Hepatocyte (in vitro differentiated cells): ENCODE measurements around the gene SRMS. TPM values are rescaled to one million over a fixed set of nuclear protein-coding genes. Genes with fewer than 3 reads are reported as not detected.

ENCODE experiments used
- DNase-seq: peaks from one replicate; pipeline ENCODE4 v3.0.0-alpha.2; 2016; ENCODE audit warnings: low spot score
- H2AFZ ChIP-seq: fragments of 200-600 bp; sonication (generic); 2 replicates; pipeline ENCODE4 v1.6.0; 2016; ENCODE audit warnings: antibody characterized with exemption, mild to moderate bottlenecking
- H3K27ac ChIP-seq: fragments of 200-600 bp; sonication (generic); 2 replicates; pipeline ENCODE4 v1.5.1; 2016; ENCODE audit warnings: mild to moderate bottlenecking
- H3K27me3 ChIP-seq: fragments of 200-600 bp; sonication (generic); 2 replicates; pipeline ENCODE4 v1.6.1; 2016
- H3K36me3 ChIP-seq: fragments of 200-600 bp; sonication (generic); replicated peaks from 2 replicates; pipeline ENCODE4 v1.5.1; 2016; ENCODE audit warnings: low read depth; ENCODE audit not compliant: insufficient read depth
- H3K4me1 ChIP-seq: fragments of 200-600 bp; sonication (generic); 2 replicates; pipeline ENCODE4 v1.5.1; 2016; ENCODE audit warnings: mild to moderate bottlenecking, moderate library complexity; ENCODE audit not compliant: insufficient read depth
- H3K4me2 ChIP-seq: fragments of 200-600 bp; sonication (generic); 2 replicates; pipeline ENCODE4 v1.6.0; 2016
- H3K4me3 ChIP-seq: fragments of 200-600 bp; sonication (generic); 2 replicates; pipeline ENCODE4 v1.5.1; 2016; ENCODE audit warnings: mild to moderate bottlenecking
- H3K79me2 ChIP-seq: fragments of 200-600 bp; sonication (generic); 2 replicates; pipeline ENCODE4 v1.6.0; 2017; ENCODE audit warnings: mild to moderate bottlenecking
- H3K9me2 ChIP-seq: fragments of 200-600 bp; sonication (generic); replicated peaks from 2 replicates; pipeline ENCODE4 v1.6.0; 2017; ENCODE audit warnings: mild to moderate bottlenecking; ENCODE audit not compliant: insufficient read depth
- H3K9me3 ChIP-seq: fragments of 200-600 bp; sonication (generic); 2 replicates; pipeline ENCODE4 v1.5.1; 2016; ENCODE audit warnings: low read depth, mild to moderate bottlenecking
- H4K20me1 ChIP-seq: fragments of 200-600 bp; sonication (generic); 2 replicates; pipeline ENCODE4 v1.6.0; 2016; ENCODE audit warnings: mild to moderate bottlenecking; ENCODE audit not compliant: insufficient read depth, poor library complexity, severe bottlenecking
- CTCF ChIP-seq: fragments of 200-600 bp; sonication (generic); IDR thresholded peaks from 2 replicates; pipeline ENCODE4 v1.5.1; 2016; ENCODE audit warnings: antibody characterized with exemption, mild to moderate bottlenecking; ENCODE audit not compliant: poor library complexity
- EZH2 ChIP-seq: fragments of 200-600 bp; sonication (generic); IDR thresholded peaks from 2 replicates; pipeline ENCODE4 v1.6.1; 2016; ENCODE audit warnings: antibody characterized with exemption, mild to moderate bottlenecking, borderline replicate concordance
- EZH2phosphoT487 ChIP-seq: fragments of 200-600 bp; sonication (generic); IDR thresholded peaks from one replicate; pipeline ENCODE4 v1.6.1; 2018; ENCODE audit warnings: antibody characterized with exemption, mild to moderate bottlenecking, low read depth, moderate library complexity; ENCODE audit not compliant: unreplicated experiment, severe bottlenecking
- WGBS: methylation state at CpG from one replicate; pipeline ENCODE4 v1.1.6; 2016; ENCODE audit warnings: low lambda C conversion rate; ENCODE audit errors: missing lambda C conversion rate; 5-methylcytosine and 5-hydroxymethylcytosine counted together
- polyA plus RNA-seq: library from polyadenylated mRNA; unstranded; fragments of >200 nt; fragmentation: Nextera tagmentation; extraction: Ambion mirVana; gene quantifications from 2 replicates; pipeline ENCODE4 v1.2.1, GENCODE V29; 2016
- total RNA-seq: library from RNA; depleted of rRNA; stranded (reverse); fragments of >200 nt; gene quantifications from 2 replicates; pipeline ENCODE4 v1.2.3, GENCODE V29; 2014

SRMS gene
- total and polyA plus RNA-seq, 2 experiments from 2014 or later: not detected

DNA sequence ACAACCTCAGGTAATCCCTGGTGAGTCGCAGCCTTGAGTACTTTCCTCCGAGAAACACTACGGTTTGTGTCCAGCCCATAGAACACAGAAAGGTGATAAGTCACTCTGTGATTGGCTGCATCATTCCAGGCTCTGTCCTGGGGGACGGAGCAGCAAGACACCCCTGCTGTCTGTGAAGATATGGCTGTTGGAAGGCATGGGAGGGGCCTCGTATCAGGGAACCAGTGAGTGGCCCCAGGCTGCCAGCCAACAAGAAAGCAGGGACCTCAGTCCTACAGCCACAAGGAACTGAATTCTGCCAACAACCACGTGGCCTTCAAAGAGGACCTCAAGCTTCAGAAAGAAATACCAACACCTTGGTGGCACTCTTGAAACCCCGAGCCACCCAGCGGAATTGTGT lies 42.3 kb downstream of the SRMS start:
- TF ChIP-seq EZH2 (no peak), EZH2phosphoT487 (no peak), CTCF (no peak)
- no peaks in the 10 kb centered on the region for H3K4me1 ChIP-seq
- H3K27ac ChIP-seq: no peak overlapping the region
- no peaks in the 10 kb centered on the region for H3K79me2 ChIP-seq
- H2AFZ ChIP-seq: no peak overlapping the region
- H3K4me3 ChIP-seq: no peak overlapping the region
- H3K27me3 ChIP-seq: peaks cover 5% of the 10 kb centered on the region
- no peaks in the 10 kb centered on the region for H4K20me1 ChIP-seq
- H3K9me2 ChIP-seq: no peaks in the 10 kb centered on the region
- H3K36me3 ChIP-seq: no peaks in the 10 kb centered on the region
- WGBS: 82% methylated on average over 8 of the region's 8 CpGs
- no peak for DNase-seq
- H3K9me3 ChIP-seq: no peaks in the 10 kb centered on the region
- H3K4me2 ChIP-seq: no peak overlapping the region

DNA sequence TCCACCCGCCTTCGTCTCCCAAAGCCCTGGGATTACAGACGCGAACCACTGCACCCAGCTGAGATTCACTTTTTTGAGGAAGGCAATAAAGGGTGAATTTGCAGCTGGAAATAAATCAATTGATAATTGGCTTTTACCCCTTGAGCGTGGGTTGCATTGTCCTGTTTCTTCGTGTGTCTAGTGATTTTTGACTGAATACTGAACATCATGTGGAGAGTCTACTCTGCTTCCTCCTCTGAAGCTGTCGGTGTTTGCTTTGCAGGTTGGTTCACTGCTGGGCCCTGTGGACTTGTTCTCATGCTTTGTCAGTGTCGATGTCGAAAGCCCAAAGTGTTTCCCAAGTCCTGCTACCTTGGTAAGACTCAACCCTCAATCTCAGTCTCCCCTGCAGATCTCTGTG lies 42.9 kb downstream of the SRMS start:
- Histone ChIP-seq H3K27me3 (peaks cover 12% of the 10 kb centered on the region), H3K9me2 (no peaks in the 10 kb centered on the region)
- no peak for TF ChIP-seq EZH2phosphoT487
- no peak for TF ChIP-seq EZH2
- TF ChIP-seq CTCF: no peak

GRCh38 chr20:63503524-63503923 lies 44.0 kb downstream of the SRMS start:
- Histone ChIP-seq H3K4me3 (no peak overlapping the region), H3K4me1 (peaks cover 1% of the 10 kb centered on the region), H4K20me1 (no peaks in the 10 kb centered on the region), H2AFZ (no peak overlapping the region), H3K79me2 (no peaks in the 10 kb centered on the region), H3K9me3 (no peaks in the 10 kb centered on the region), H3K36me3 (no peaks in the 10 kb centered on the region), H3K27ac (no peak overlapping the region), H3K27me3 (peaks cover 16% of the 10 kb centered on the region), H3K4me2 (no peak overlapping the region), H3K9me2 (no peaks in the 10 kb centered on the region)
- whole genome bisulfite sequencing: 70% methylated on average over 7 of the region's 7 CpGs
- no peak for TF ChIP-seq EZH2phosphoT487
- TF ChIP-seq EZH2: no peak
- no peak for TF ChIP-seq CTCF
- no peak for DNase-seq

More for the DNA sequence above, 42.9 kb downstream of the SRMS start:
- Histone ChIP-seq H3K4me2 (no peak overlapping the region), H2AFZ (no peak overlapping the region), H3K36me3 (no peaks in the 10 kb centered on the region), H3K27ac (no peak overlapping the region), H3K9me3 (no peaks in the 10 kb centered on the region), H3K4me1 (no peaks in the 10 kb centered on the region), H4K20me1 (no peaks in the 10 kb centered on the region), H3K4me3 (no peak overlapping the region), H3K79me2 (no peaks in the 10 kb centered on the region)
- 93% methylated on average over 9 of the region's 9 CpGs for WGBS
- DNase-seq: no peak

DNA sequence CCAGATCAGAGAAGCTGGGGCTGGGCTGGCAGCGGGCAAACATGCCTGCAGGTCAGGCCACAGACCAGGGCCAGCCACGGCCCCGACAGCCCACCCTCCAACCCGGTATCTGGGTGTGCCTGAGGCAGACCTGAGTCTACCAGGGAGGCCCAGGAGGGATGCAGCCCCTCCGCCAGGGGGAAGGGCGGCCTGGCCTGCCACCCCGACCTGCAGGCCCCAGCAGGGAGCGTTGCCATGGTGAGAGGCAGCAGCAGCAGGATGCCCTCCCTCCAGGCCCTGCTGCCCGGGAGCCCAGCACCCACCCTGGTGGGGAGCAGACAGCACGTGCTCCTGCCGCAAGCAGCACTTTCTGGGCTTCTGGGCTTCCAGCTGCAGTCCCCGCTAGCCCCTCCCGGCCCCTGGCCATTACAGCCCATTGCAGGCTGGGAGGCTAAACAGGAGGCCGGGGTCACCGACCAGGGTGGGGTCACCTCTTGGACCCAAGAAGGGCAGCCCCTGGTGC lies 44.8 kb downstream of the SRMS start:
- peaks cover 22% of the 10 kb centered on the region for H3K27me3 ChIP-seq
- no peak overlapping the region for H3K4me2 ChIP-seq
- H3K27ac ChIP-seq: no peak overlapping the region
- 68% methylated on average over 15 of the region's 15 CpGs for WGBS
- H3K9me2 ChIP-seq: no peaks in the 10 kb centered on the region
- no peaks in the 10 kb centered on the region for H3K36me3 ChIP-seq
- H2AFZ ChIP-seq: no peak overlapping the region
- no peak overlapping the region for H3K4me3 ChIP-seq
- DNase-seq: no peak
- H3K9me3 ChIP-seq: no peaks in the 10 kb centered on the region
- peaks cover 8% of the 10 kb centered on the region for H3K4me1 ChIP-seq
- TF ChIP-seq CTCF: no peak
- no peak for TF ChIP-seq EZH2
- H3K79me2 ChIP-seq: no peaks in the 10 kb centered on the region
- H4K20me1 ChIP-seq: no peaks in the 10 kb centered on the region
